ENCODE results near the gene SDF4.
A peak's percentile ranks its signal among the peaks of the same experiment; 100 is the strongest.

SDF4 gene

DNA sequence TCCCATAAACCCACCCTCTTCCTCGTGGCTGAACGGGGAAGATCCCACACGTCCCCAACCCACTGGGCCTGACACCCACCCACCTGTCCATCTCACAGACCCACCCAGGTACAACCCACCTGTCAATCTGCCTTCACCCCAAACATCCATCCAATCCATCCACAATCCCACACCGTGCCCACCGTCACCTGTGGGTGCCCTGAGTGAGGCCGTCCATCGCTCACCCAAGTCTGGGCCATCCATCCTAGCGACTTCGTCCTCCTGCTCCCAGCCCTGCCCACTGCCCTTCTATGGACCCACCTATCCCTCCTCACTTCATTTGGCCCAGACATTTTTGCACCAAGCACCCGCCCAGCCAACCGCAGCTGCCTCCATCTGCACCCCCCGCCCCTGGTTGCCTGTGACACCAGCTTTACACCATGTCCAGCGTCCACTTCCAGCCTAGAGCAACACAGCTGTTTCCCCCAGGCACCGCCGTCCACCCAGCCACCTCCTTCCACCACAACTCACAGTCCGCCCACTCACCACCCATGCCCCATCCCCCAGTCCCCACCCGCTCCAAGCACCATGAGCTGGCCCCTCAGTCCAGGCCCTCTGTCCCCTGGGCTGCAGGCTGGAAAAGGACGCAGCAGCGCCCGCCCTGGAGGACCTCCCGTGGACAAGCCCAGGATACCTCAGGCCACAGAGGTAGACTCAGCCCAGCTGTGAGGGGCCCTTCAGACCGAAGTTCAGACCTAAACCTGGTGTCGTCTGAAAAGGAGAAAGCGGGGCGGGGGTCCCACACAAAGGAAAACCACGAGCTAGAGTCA lies 50.5 kb downstream of the SDF4 start:
- TF ChIP-seq YY1 (IDR thresholded peaks at IDR 0.05; ENCODE audit: low read depth) = no peak
- TF ChIP-seq EP300 (IDR thresholded peaks at IDR 0.05; ENCODE audit: borderline replicate concordance) = no peak
- TF ChIP-seq, protein P1, sequence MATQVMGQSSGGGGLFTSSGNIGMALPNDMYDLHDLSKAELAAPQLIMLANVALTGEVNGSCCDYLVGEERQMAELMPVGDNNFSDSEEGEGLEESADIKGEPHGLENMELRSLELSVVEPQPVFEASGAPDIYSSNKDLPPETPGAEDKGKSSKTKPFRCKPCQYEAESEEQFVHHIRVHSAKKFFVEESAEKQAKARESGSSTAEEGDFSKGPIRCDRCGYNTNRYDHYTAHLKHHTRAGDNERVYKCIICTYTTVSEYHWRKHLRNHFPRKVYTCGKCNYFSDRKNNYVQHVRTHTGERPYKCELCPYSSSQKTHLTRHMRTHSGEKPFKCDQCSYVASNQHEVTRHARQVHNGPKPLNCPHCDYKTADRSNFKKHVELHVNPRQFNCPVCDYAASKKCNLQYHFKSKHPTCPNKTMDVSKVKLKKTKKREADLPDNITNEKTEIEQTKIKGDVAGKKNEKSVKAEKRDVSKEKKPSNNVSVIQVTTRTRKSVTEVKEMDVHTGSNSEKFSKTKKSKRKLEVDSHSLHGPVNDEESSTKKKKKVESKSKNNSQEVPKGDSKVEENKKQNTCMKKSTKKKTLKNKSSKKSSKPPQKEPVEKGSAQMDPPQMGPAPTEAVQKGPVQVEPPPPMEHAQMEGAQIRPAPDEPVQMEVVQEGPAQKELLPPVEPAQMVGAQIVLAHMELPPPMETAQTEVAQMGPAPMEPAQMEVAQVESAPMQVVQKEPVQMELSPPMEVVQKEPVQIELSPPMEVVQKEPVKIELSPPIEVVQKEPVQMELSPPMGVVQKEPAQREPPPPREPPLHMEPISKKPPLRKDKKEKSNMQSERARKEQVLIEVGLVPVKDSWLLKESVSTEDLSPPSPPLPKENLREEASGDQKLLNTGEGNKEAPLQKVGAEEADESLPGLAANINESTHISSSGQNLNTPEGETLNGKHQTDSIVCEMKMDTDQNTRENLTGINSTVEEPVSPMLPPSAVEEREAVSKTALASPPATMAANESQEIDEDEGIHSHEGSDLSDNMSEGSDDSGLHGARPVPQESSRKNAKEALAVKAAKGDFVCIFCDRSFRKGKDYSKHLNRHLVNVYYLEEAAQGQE (IDR thresholded peaks at IDR 0.05; ENCODE audit: low read depth) = no peak
- TF ChIP-seq, protein P2, sequence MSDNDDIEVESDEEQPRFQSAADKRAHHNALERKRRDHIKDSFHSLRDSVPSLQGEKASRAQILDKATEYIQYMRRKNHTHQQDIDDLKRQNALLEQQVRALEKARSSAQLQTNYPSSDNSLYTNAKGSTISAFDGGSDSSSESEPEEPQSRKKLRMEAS (IDR thresholded peaks at IDR 0.05) = no peak
- TF ChIP-seq NFIC (IDR thresholded peaks at IDR 0.05) = no peak
- no peak for TF ChIP-seq TEAD4 (IDR thresholded peaks at IDR 0.05)
- no peak; the same call in 1 of the 2 replicates for TF ChIP-seq ZBTB7A (IDR thresholded peaks at IDR 0.05; ENCODE audit: low read depth)

DNA sequence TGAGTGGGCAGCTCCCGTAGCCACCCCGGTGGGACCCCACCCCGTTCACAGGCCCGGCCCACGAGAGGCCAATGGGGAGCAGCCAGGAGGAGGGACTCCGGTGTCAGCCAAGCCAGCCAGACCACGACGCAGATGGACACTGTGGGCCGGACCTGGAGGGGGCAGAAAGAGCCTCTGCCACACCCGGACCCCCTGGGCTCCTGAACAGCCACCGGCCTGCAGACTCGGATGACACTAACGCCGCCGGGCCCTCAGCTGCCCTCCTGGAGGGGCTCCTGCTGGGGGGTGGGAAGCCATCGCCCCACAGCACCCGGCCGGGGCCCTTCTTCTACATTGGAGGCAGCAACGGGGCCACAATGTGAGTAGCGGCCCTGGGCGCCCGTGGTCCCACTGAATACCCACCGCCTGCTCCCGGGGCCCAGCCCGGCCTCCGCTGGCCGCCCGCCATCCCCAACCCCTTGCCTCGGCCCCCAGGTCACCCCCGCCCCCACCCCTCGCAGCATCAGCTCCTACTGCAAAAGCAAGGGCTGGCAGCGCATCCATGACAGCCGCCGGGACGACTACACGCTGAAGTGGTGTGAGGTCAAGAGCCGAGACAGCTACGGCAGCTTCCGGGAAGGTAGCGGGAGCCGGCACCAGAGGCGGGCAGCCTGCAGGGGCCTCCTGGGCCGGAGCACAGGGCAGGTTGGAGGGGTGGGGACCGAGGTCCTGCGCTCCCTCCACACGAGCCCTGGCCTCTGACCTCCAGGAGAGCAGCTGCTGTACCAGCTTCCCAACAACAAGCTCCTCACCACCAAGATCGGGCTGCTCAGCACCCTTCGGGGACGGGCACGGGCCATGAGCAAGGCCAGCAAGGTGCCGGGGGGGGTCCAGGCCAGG lies 51.6 kb downstream of the SDF4 start:
- TF ChIP-seq, protein P2 (IDR thresholded peaks at IDR 0.05) = no peak
- TF ChIP-seq, protein P1 (IDR thresholded peaks at IDR 0.05; ENCODE audit: low read depth) = no peak
- TF ChIP-seq ZBTB7A (IDR thresholded peaks at IDR 0.05; ENCODE audit: low read depth) = no peak
- no peak for TF ChIP-seq EP300 (IDR thresholded peaks at IDR 0.05; ENCODE audit: borderline replicate concordance)
- no peak for TF ChIP-seq CREB1 (IDR thresholded peaks at IDR 0.05; ENCODE audit: low read depth)
- no peak for TF ChIP-seq CEBPB (IDR thresholded peaks at IDR 0.05)
- TF ChIP-seq FOXM1 (IDR thresholded peaks at IDR 0.05; ENCODE audit: borderline replicate concordance, low read depth) = no peak
- no peak for TF ChIP-seq NFIC (IDR thresholded peaks at IDR 0.05)
- no peak for TF ChIP-seq TAF1 (IDR thresholded peaks at IDR 0.05; ENCODE audit: low read depth)
- TF ChIP-seq, protein P3, sequence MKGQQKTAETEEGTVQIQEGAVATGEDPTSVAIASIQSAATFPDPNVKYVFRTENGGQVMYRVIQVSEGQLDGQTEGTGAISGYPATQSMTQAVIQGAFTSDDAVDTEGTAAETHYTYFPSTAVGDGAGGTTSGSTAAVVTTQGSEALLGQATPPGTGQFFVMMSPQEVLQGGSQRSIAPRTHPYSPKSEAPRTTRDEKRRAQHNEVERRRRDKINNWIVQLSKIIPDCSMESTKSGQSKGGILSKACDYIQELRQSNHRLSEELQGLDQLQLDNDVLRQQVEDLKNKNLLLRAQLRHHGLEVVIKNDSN (IDR thresholded peaks at IDR 0.05) = no peak
- TF ChIP-seq YY1 (IDR thresholded peaks at IDR 0.05; ENCODE audit: low read depth) = no peak
- TF ChIP-seq TEAD4 (IDR thresholded peaks at IDR 0.05) = no peak
- TF ChIP-seq RAD21 (IDR thresholded peaks at IDR 0.05; ENCODE audit: low read depth) = no peak
- no peak for TF ChIP-seq EGR1 (IDR thresholded peaks at IDR 0.05)
- TF ChIP-seq TCF12 (IDR thresholded peaks at IDR 0.05; ENCODE audit: low read depth) = no peak

DNA sequence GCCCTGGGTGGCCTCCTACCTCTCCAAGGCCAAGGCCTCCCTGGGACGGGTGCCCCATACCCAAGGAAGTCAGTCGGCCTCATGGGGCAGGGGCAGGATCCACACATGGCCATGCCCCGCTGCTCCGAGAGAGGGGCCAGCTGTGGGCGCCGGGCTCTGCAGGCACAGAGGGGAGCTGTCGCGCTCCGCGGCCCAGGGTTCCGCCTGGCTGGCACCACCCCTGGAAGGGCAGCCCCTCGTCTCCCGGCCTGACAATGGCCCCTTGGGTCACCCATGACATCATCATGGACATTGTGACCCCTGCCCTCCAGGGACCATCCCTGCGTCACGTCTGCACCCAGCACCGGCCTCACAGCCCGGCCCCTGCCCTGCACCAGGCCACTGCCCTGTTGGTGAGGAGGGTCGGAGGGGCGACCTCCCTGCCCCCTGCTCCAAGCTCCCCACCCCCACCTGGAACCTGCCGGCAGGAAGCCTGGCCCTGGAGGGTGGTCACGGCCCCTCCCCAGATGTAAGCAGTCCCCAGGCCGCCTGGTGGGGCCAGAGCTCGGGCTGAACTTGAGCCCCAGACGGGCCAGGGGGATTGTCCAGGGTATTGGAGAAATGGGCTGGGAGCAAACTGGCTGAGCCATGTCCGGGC lies 52.3 kb downstream of the SDF4 start:
- TF ChIP-seq ZBTB7A (IDR thresholded peaks at IDR 0.05; ENCODE audit: low read depth) = peak; percentile 91
- TF ChIP-seq CREB1 (IDR thresholded peaks at IDR 0.05; ENCODE audit: low read depth) = no peak
- TF ChIP-seq EGR1 (IDR thresholded peaks at IDR 0.05) = no peak
- TF ChIP-seq TEAD4 (IDR thresholded peaks at IDR 0.05) = 0 out of 2 replicates have a peak, but pooled peaks have one; percentile 2
- TF ChIP-seq, protein P2 (IDR thresholded peaks at IDR 0.05) = peak; percentile 15; the same call in 1 of the 2 replicates
- TF ChIP-seq NFIC (IDR thresholded peaks at IDR 0.05) = no peak
- peak; percentile 81 for TF ChIP-seq EP300 (IDR thresholded peaks at IDR 0.05; ENCODE audit: borderline replicate concordance)
- TF ChIP-seq, protein P3 (IDR thresholded peaks at IDR 0.05) = no peak
- no peak for TF ChIP-seq CEBPB (IDR thresholded peaks at IDR 0.05)
- TF ChIP-seq, protein P1 (IDR thresholded peaks at IDR 0.05; ENCODE audit: low read depth) = no peak
- TF ChIP-seq TCF12 (IDR thresholded peaks at IDR 0.05; ENCODE audit: low read depth) = peak; percentile 75; the same call in 1 of the 2 replicates
- no peak for TF ChIP-seq FOXM1 (IDR thresholded peaks at IDR 0.05; ENCODE audit: borderline replicate concordance, low read depth)
- no peak for TF ChIP-seq TAF1 (IDR thresholded peaks at IDR 0.05; ENCODE audit: low read depth)
- TF ChIP-seq RAD21 (IDR thresholded peaks at IDR 0.05; ENCODE audit: low read depth) = no peak; the same call in 1 of the 2 replicates

All from Ishikawa (cell line).